ENCODE data around the gene FITM2.

The FITM2 gene

DNA sequence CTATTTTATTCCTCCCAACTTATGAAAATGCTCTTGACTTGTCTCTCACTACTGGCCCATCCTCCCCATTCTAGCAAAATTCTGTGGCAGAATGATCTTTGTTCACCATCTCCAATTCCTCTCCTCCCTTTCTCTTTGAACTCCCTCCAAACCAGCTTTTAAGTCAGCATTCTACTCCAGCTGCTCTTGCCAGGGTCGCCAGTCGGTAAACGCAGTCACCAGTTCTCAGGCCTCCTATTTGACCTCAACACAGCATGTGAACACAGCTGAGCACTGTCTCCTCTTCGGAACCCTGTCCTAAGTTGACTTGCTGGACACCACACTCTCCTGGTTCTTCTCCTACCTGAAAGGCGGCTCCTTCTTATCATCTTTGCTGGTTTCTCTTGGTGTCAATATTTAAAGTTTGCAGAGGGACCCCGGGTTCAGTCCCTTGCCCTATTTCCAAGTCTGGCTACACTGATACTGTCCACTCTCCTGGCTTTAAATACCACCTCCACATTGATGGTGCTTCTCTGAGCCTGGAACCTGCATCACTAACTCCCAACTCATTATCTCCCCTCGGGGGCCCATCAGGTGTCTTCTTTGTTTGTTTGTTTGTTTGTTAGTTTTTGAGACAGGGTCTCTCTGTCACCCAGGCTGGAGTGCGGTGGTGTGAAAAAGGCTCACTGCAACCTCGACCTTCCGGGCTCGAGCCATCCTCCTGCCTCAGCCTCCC is 36.5 kb downstream of the FITM2 start:
- no peak for DNase-seq

DNA sequence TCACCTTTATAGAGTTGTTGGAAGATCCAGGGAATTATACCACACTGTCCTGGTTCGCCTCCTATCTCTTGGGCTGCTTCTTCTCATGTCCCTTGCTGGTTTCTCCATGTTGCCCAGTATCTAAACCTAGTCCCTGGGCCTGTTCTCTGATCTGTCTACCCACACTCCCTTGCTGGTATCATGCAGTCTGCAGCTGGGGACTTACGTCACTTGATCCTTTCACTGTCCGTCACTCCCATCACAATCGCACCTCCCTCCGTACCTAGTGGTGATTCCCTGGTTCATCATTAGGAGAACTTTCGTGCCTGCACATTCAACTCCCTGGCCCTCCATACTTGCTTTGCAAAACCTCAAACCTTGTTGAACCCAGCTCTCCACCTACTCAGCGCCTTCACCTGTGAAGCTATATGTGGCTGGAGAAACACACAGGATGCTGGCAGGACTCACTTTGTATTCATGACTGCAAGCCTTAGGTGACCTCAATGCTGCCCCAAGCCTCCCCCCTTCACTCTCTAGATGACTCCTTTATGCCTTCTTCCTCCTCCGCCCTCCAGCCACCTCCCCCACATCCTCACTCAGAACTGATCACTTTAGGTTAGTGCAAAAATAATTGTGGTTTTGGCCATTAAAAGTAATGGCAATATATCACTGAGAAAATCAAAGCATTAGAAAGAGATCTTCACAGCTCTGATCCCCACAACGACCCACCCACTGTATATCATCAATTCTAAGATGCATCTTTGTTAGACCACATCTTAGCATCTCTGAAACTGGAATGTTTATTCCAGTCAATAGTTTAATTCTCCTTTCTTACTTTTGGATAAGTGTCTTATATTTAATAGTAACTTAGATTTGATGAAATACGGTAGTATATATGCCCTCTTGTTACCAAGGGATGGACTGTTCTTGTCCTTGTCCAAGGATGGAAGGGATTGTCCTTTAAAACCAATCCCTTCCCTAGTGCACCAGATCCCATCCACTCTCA is 37.5 kb downstream of the FITM2 start:
- no peak for DNase-seq

DNA sequence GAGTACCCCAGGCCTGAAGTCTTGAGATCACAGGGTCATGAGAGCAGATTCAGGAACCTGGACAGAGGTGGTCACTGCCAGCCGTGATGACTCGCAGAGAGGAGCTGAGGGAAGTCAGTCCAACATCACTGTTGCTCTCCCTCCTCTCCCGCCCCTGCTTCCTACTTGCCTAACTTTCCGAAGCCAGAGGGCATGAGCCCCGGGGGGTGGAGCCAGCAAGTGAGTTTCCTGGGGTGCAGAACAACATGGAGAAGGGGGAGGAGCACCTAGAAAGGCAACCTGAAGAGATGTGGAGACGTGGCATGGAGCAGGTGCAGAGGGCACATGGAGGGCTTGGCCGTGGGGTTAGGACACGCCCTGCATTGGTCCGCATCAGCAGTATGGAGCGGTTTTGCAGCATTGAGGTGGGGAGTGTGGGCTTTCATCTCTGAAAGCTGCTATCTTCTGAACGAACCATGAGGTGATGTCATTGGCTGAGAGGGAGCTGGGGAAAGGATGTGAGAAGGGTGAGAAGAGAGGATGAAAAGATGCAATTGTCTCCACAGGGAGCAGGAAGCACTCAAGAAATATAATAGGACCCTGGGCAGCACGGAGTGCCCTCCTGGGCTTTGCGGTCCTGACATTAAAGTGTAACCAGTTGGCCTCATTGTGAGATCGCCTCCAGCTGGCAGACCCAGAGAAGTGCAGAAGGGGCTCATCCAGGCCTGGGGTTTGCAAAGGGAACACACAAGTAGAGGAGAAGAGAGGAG is 38.9 kb downstream of the FITM2 start:
- DNase-seq, result no peak

DNA sequence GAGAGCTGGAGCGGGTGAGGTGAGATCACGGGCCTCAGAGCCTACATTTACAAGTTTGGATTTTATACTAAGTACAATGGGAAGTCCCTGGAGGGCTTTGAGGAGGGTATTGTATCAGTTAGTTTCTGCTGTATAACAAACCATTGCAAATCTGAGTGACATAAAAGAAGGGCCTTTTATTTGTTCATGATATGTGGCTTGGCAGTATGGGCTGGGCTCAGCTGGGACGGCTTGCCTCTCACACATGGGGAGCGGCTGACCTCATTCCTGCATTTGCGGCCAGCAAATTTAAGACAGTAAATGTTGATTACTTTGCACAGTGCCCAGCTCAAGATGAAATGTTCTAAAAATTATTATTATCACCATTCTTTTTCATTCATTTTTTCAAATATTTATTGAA is 42.2 kb downstream of the FITM2 start:
- no peak for DNase-seq

DNA sequence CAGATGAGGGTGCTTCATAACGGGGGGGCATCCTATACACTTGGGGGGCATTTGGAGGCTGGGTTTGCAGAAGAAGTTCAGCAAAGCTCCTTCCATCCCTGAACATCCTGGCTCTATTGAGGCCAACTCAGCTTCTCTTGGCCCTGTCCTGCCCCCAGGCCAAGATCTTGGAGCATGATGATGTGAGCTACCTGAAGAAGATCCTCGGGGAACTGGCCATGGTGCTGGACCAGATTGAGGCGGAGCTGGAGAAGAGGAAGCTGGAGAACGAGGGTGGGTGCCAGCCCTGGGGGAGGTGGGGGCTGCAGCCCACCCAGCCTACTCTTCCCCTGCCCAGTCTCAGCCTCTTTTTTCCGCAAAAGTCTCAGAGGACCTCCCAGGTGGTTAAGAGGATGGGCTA is 46.7 kb downstream of the FITM2 start:
- no peak for DNase-seq

DNA sequence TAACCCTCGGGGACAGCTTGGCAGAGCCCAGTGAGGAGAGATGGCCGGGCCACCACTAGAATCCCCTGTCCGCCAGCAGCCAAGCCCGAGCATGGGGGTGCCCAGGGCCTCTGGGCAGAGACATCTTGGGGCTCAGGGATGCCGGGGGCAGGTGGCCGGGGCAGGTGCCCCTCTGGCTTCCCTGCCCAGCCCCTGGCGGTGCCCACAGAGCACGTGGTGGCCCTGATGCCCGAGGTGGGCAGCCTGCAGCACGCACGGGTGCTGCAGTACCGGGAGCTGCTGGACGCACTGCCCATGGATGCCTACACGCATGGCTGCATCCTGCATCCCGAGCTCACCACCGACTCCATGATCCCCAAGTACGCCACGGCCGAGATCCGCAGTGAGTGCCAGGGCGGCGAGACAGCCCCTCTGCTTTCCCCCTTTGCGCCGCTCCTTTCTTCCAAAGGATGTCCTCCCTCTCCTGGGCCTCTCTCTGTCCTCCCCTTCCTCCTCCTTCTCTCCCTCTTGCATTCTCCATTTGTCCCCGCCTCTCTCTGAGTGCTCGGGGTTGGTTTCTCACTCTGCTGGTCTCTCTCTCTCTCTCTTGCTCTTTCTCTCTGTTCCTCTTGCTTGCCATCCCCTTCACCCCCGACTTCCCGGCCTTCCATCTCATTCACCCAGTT is 52.6 kb downstream of the FITM2 start:
- DNase-seq, result no peak

DNA sequence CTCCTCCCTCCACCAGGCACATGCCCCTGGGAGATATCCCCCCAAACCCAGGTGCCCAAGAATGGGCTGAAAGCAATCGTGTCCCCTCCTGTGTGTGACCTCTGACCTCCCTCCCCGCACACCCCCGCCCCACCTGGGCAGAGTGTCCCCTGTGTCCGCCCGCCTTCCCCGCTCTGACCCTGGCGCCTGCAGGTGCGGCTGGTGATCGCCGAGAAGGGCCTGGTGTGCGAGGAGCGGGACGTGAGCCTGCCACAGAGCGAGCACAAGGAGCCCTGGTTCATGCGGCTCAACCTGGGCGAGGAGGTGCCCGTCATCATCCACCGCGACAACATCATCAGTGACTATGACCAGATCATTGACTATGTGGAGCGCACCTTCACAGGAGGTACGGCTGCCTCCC is 54.0 kb downstream of the FITM2 start:
- no peak for DNase-seq

DNA sequence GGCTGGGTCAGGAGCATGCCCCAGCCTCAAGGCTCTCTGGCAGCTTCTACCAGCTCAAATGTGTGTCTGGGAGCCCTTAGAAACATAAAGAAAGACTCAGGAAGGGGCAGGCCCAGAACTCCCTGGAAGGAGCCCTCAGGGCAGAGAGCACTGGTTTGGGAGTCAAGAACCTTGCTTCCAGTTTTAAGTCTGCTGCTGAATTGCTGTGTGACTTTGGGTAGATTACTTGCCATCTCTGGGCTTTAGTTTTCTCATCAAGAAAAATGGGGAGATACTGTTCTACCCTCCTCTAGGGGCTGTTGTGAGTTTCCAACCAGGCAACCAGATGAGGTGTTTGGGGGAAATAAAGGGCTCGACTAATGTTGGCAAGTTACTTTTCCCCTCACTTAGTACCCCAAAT is 55.1 kb downstream of the FITM2 start:
- no peak for DNase-seq

DNA sequence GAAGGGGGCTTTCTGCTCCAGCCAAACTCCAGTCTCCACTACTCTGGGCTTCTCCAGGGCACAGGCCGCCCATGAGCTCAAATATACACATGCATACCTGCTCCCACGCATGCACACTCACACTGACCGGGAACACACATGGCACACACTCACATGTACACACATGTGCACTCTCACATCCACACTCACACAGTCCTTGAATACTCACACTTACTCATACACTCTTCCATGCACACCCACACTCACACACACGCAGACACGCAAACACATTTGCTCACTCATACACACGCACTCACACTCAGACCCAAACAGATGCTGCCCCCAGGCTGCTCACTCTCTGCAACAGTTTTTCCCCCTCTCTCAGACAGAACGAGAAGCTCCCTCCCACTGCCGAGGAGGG is 56.9 kb downstream of the FITM2 start:
- no peak for DNase-seq

DNA sequence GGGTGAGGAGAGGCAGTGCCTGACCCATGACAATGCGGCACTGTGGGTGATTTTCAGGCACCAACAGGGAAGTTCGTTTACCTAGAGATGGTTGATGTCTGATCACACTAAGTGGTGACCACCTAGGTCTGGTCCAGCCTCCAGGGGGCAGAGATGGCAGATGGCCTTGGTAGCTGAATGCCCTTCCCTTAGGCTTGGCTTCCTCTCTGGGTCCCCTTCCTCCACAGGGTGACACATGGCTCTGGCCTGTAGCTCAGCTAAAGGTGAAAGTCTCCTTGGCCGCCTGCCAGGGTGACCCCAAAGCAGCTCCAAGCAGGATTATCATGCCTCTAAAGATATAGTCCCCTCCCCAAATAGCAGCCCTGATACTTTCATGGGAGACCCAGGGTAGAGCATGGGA is 57.5 kb downstream of the FITM2 start:
- no peak for DNase-seq

Measured in right forelimb (tissue), 1 donor.